ENCODE data around the gene IARS2. TPM values are rescaled to one million over a fixed set of nuclear protein-coding genes. Genes with fewer than 3 reads are reported as not detected.

IARS2 gene
- polyA plus RNA-seq, 4 donors = 12.3 to 85.7 (median 40.8) TPM

DNA sequence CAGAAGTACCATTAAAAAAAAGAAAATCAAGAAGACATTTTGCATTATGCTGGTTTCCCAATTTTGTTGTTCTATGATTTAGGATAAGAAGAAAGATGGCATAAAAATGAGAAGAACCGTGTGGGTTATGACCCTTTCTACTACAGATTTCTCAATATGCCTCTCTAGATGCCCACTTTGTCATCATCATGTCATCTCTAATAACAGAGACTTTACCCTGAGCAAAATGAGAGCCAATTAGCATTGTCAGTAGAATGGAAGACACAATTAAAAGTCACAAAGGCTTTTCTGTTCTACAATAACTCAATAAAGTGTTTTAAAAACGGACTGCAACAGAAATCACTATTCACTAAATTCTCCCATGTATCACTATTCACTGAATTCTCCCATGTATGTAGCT lies 92.8 kb downstream of the IARS2 start:
- FAIRE-seq = no peak
- 89 to 93% (median 91%) methylated on average over 2 of the region's 2 CpGs for WGBS, 3 donors
- no peaks in the 10 kb centered on the region for H3K27me3 ChIP-seq (ENCODE audit: control insufficient read depth in 3 of 3, insufficient read depth in 3 of 3, low read length in 3 of 3)
- H3K4me1 ChIP-seq (ENCODE audit: control insufficient read depth in 3 of 3, insufficient read depth in 2 of 3, low read depth in 1 of 3, low read length in 2 of 3) = no peaks in the 10 kb centered on the region
- peaks cover 4 to 19% (median 13%) of the 10 kb centered on the region in 3 donors for H3K36me3 ChIP-seq (ENCODE audit: control insufficient read depth in 3 of 3, insufficient read depth in 2 of 3, low read depth in 1 of 3, low read length in 3 of 3)
- H3K9me3 ChIP-seq (ENCODE audit: control insufficient read depth in 2 of 2, insufficient read depth in 1 of 2, low read depth in 1 of 2, low read length in 1 of 2) = no peaks in the 10 kb centered on the region
- no peak for DNase-seq
- no peak overlapping the region for H3K4me3 ChIP-seq (ENCODE audit: low read depth in 1 of 3, low read length in 3 of 3)
- H3K27ac ChIP-seq (ENCODE audit: low read depth in 1 of 3, low read length in 2 of 3) = no peak overlapping the region

GRCh38 chr1:220188538-220188937 lies 94.6 kb downstream of the IARS2 start:
- Histone ChIP-seq H3K4me3 (ENCODE audit: low read depth in 1 of 3, low read length in 3 of 3) (no peak overlapping the region), H3K9me3 (ENCODE audit: control insufficient read depth in 2 of 2, insufficient read depth in 1 of 2, low read depth in 1 of 2, low read length in 1 of 2) (no peaks in the 10 kb centered on the region), H3K27ac (ENCODE audit: low read depth in 1 of 3, low read length in 2 of 3) (no peak overlapping the region), H3K27me3 (ENCODE audit: control insufficient read depth in 3 of 3, insufficient read depth in 3 of 3, low read length in 3 of 3) (no peaks in the 10 kb centered on the region), H3K4me1 (ENCODE audit: control insufficient read depth in 3 of 3, insufficient read depth in 2 of 3, low read depth in 1 of 3, low read length in 2 of 3) (no peaks in the 10 kb centered on the region), H3K36me3 (ENCODE audit: control insufficient read depth in 3 of 3, insufficient read depth in 2 of 3, low read depth in 1 of 3, low read length in 3 of 3) (peaks cover 3 to 14% (median 14%) of the 10 kb centered on the region in 3 donors)
- FAIRE-seq (no peak), DNase-seq (no peak)
- WGBS, 3 donors = 90 to 93% (median 91%) methylated on average over 2 of the region's 2 CpGs

DNA sequence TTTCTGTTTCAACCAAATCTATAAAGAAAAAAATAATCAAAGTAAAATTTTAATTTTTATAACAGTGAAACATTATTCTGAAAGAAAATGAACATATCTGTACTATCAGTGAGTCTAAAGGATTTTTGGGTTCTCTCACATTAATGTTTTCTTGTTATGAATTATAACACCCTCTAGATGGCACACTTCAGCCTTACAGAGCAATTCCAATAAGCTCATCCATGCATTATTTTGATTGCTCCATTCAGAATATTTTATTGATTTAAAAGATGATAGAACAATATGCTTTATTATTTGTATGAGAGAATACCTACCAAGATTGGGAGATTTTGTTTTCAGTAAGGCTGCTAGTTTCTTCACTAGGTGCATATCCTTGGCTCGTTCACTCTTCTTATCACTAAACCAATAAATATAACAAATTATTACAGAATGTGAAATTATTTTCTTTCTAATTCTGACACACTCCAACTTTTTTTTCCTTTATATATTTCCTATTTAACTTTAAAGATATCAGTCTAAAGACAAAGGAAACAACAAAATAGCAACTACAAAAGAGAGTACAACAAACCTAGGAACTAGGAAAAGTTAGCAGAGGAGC lies 95.9 kb downstream of the IARS2 start:
- peaks cover 5 to 18% (median 14%) of the 10 kb centered on the region in 3 donors for H3K36me3 ChIP-seq (ENCODE audit: control insufficient read depth in 3 of 3, insufficient read depth in 2 of 3, low read depth in 1 of 3, low read length in 3 of 3)
- DNase-seq (peak; percentile 23), FAIRE-seq (peak; percentile 76)
- WGBS, 3 donors = 50 to 76% (median 66%) methylated on average over 1 of the region's 1 CpG
- H3K9me3 ChIP-seq (ENCODE audit: control insufficient read depth in 2 of 2, insufficient read depth in 1 of 2, low read depth in 1 of 2, low read length in 1 of 2) = no peaks in the 10 kb centered on the region
- no peak overlapping the region for H3K27ac ChIP-seq (ENCODE audit: low read depth in 1 of 3, low read length in 2 of 3)
- no peaks in the 10 kb centered on the region for H3K27me3 ChIP-seq (ENCODE audit: control insufficient read depth in 3 of 3, insufficient read depth in 3 of 3, low read length in 3 of 3)
- no peaks in the 10 kb centered on the region for H3K4me1 ChIP-seq (ENCODE audit: control insufficient read depth in 3 of 3, insufficient read depth in 2 of 3, low read depth in 1 of 3, low read length in 2 of 3)
- H3K4me3 ChIP-seq (ENCODE audit: low read depth in 1 of 3, low read length in 3 of 3) = no peak overlapping the region

GRCh38 chr1:220195701-220196100 lies 101.8 kb downstream of the IARS2 start:
- no peak for DNase-seq
- Histone ChIP-seq H3K36me3 (ENCODE audit: control insufficient read depth in 3 of 3, insufficient read depth in 2 of 3, low read depth in 1 of 3, low read length in 3 of 3) (peaks cover 5 to 19% (median 10%) of the 10 kb centered on the region in 3 donors), H3K4me1 (ENCODE audit: control insufficient read depth in 3 of 3, insufficient read depth in 2 of 3, low read depth in 1 of 3, low read length in 2 of 3) (no peaks in the 10 kb centered on the region), H3K27me3 (ENCODE audit: control insufficient read depth in 3 of 3, insufficient read depth in 3 of 3, low read length in 3 of 3) (no peaks in the 10 kb centered on the region), H3K9me3 (ENCODE audit: control insufficient read depth in 2 of 2, insufficient read depth in 1 of 2, low read depth in 1 of 2, low read length in 1 of 2) (no peaks in the 10 kb centered on the region), H3K4me3 (ENCODE audit: low read depth in 1 of 3, low read length in 3 of 3) (no peak overlapping the region), H3K27ac (ENCODE audit: low read depth in 1 of 3, low read length in 2 of 3) (no peak overlapping the region)
- no peak for FAIRE-seq

Other genes starting within 250 kb of the IARS2 start
- 10 to 100 TPM in 1 of 4 donors, 1 to 10 TPM in 3; 4.7 to 22.5 (median 7.0) TPM for gene SLC30A10, start 165.6 kb upstream of the IARS2 start, polyA plus RNA-seq
- gene EPRS1, start 47.6 kb upstream of the IARS2 start, polyA plus RNA-seq = 10 to 100 TPM; 14.1 to 76.0 (median 53.2) TPM
- gene BPNT1, start 4.3 kb upstream of the IARS2 start, polyA plus RNA-seq = 10 to 100 TPM; 40.9 to 90.1 (median 64.7) TPM
- 10 to 100 TPM in 1 of 4 donors, 1 to 10 TPM in 3; 3.5 to 24.8 (median 7.7) TPM for gene RAB3GAP2, start 178.3 kb downstream of the IARS2 start, polyA plus RNA-seq